GM19468 (cell line): ENCODE measurements around the gene ZNF664.

Experiments
- ATAC-seq: cut with Tn5 transposase; IDR thresholded peaks from one replicate; pipeline ENCODE4 v1.9.1; 2021; ENCODE audit warnings: mild to moderate bottlenecking, moderate library complexity, moderate number of reproducible peaks; ENCODE audit not compliant: unreplicated experiment; ENCODE audit errors: extremely low read depth

The ZNF664 gene

DNA sequence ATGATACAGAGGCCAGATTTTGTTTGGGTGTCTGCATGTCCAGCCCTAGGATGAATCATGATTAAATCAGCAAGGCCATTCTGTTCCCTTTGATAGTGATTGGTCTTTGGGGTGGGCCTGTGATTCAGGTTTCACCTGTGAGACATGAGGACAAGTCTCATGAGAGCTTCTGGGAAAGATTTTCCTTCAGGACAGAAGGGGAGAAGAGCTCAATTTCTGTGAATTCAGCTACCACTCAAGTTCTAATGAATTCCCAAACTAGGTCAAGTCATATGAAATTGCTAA, 73.4 kb downstream of the ZNF664 start:
- ATAC-seq = no peak

- ATAC-seq = no peak
Measured at GRCh38 chr12:124047045-124047566, 74.1 kb downstream of the ZNF664 start.

- ATAC-seq = no peak
Measured at GRCh38 chr12:124049451-124050094, 76.6 kb downstream of the ZNF664 start.

GRCh38 chr12:124053851-124054250, 80.8 kb downstream of the ZNF664 start:
- no peak for ATAC-seq

DNA sequence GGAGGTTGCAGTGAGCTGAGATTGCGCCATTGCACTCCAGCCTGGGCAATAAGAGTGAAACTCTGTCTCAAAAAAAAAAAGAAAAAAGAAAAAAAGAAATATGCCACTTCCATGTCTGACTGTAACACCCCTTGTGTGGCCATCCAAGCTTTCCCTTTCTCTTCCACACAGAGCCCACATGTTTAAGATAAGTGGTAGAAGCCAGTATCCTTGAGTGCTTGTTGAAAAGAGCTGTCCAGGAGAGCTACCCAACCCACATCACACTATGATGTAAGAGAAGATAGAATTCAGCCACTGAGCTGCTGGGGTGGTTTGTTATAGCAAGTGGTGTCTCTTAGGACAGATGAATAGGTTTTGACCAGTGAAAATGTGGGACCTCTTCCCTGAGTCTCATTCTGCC, 82.1 kb downstream of the ZNF664 start:
- ATAC-seq = no peak

- no peak for ATAC-seq
Measured at GRCh38 chr12:124057691-124058090, 84.7 kb downstream of the ZNF664 start.

DNA sequence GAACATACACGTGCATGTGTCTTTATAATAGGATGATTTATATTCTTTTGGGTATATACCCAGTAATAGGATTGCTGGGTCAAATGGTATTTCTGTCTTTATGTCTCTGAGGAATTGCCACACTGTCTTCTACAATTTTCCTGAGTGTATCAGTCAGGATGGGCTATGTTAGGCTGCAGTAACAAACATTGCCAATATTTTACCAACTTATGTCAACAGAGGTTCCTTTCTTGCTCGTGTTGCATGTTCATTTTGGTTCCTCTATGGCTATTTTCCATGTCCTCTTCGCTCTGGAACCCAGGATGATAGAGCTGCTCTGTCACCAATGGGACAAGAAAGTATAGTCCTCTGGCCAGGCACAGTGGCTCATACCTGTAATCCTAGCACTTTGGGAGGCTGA, 86.7 kb downstream of the ZNF664 start:
- ATAC-seq = no peak
